GM18505 (cell line): Measurements from ENCODE around the gene SAMD14.
A peak's percentile ranks its signal among the peaks of the same experiment; 100 is the strongest.

Experiments used
- ATAC-seq: cut with Tn5 transposase; IDR thresholded peaks from one replicate; pipeline ENCODE4 v1.9.1; 2021; ENCODE audit not compliant: unreplicated experiment
- POLR2A ChIP-seq: IDR thresholded peaks from 4 replicates; pipeline ENCODE4 v1.6.1; 2011; ENCODE audit warnings: borderline replicate concordance; ENCODE audit not compliant: insufficient read depth, insufficient read length; ENCODE audit errors: extremely low read depth

SAMD14 gene

GRCh38 chr17:50169881-50170459, 40.0 kb upstream of the SAMD14 start:
- ATAC-seq, result no peak
- TF ChIP-seq POLR2A, result no peak

DNA sequence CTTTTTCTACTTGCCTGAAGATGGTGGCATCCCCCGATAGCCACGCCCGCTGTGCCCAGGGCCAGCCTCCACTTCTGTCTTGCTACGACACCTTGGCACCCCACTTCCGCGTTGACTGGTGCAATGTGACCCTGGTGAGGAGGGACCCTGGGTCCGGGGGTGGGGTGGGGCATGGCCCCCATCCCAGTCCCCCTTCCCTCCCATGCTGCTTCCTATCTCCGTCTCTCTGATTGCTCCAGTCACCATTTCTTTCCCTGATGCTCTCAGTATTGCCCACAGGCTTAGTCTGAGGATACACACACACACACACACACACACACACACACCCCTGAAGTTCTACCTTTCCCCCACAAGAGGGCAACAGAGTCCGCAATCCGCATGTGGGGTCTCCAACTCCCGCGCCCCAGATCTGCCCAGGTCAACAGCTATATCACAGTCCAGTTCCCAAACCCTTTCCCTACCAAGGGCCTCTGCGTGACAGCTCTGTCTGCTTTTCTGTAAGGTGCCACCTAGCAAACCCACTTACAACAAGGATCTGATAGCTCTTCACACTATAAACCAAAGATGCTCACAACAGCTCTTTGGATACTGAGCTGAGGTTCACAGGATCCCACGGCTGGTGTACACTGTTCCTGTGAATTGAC, 39.3 kb upstream of the SAMD14 start:
- no peak for ATAC-seq

GRCh38 chr17:50168319-50168718, 38.4 kb upstream of the SAMD14 start:
- no peak for ATAC-seq
- TF ChIP-seq POLR2A, result no peak

More for the DNA sequence above, 39.3 kb upstream of the SAMD14 start:
- TF ChIP-seq POLR2A, result no peak

- no peak for ATAC-seq
- no peak for TF ChIP-seq POLR2A
Measured at GRCh38 chr17:50167371-50167770, 37.4 kb upstream of the SAMD14 start.

GRCh38 chr17:50166518-50167181, 36.7 kb upstream of the SAMD14 start:
- no peak for ATAC-seq
- TF ChIP-seq POLR2A, result no peak

DNA sequence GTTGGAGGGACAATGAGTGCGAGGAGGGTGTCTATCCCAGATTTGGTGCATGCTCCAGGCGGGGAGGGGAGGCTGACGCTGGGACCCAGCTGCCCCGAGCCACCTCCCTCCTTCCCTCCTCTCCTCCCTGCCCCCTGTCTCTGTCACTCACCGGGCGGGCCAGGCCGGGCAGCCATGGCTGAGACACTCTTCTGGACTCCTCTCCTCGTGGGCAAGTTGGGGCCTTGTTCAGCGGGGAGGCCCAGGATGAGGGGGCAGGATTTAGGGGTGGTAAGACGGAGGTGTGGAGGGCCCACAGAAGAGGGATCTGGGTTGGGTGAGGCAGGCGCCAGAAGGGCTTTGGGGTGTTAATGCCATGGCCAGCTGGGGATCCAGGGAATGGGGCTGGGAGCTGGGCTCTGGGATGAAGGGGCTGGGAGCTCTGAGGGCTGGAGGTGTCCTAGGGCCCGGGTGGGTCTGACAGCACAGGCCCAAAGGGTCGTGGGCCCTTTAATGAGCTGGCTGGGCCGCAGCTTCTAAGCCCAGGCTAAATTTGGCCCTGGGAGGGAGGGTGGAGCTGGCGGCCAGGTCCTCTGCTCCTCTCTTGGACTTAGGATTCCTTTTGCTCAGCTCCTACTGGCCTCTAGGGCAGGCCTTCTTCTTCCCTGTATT, 36.0 kb upstream of the SAMD14 start, which contains the start of gene SGCA:
Gene SGCA, plus strand, starts transcription at position 139 of the 651 bp plus-strand sequence. Its CDS starts 36 bp downstream, at position 175.
- no peak for ATAC-seq
- TF ChIP-seq POLR2A, result no peak

- ATAC-seq, result no peak
- no peak for TF ChIP-seq POLR2A
Measured at GRCh38 chr17:50165466-50165865, 35.5 kb upstream of the SAMD14 start.

DNA sequence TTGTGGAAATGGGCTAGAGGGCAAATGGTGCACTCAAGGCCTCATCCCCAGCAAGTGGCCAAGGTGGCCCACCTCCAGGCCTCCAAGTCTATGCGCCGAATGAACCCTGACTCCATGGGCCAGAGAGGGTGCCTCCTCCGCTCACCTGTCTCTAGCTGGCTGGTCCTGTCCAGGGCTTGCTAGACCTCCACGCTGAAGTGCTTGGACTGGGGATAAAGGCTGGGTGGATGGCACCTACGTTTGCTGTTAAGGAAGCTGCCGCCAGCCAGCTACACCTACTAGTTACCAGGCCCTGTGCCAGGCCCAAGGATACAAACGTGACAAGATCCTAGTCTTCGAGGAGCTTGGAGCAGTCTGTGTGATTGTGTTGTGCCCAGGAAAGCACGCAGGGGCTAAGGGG, 35.1 kb upstream of the SAMD14 start:
- no peak for ATAC-seq
- TF ChIP-seq POLR2A, result no peak

- ATAC-seq, result no peak
- no peak for TF ChIP-seq POLR2A
Measured at GRCh38 chr17:50164697-50164988, 34.7 kb upstream of the SAMD14 start.

DNA sequence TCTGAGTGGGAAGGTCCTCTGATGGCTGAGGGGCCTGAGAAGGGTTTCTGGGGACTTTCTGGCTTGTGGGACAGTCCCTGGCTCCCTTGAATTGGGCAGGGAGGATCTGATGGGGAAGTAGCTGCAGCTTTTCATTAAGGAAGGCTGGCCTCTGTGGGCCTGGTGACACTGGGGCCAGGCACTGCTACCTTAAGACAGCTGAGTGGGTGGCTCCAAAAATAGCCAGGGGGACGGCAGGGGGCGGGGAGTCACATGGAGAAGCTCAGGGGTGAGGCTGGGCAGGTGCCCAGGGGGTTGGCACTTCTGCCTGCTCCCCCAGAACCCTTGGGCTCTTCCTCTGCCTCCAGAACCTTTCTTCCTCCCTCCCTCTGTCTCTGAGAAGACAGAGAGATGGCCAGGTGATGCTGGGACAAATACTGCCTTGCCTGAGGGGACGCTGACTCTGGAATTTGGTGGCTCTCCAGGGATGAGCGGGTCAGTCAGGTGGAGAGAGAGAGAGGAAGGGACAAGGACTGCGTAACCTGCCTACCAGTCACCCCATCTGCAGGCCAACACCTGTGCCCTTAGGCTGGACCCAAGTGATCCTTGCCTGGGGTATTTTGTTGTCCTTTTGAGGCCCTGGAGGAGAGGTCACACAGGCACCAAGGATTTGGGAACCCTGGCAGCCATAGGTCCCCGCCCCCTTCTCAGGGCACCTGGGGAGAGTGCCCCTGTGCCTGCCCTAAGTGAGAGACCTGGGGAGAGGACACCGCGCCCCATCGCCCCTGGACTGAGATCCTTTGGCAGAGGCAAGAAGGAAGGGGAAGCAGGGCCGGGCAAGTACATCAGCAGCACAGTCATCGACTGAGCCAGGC, 34.1 kb upstream of the SAMD14 start:
- no peak for ATAC-seq
- no peak for TF ChIP-seq POLR2A

DNA sequence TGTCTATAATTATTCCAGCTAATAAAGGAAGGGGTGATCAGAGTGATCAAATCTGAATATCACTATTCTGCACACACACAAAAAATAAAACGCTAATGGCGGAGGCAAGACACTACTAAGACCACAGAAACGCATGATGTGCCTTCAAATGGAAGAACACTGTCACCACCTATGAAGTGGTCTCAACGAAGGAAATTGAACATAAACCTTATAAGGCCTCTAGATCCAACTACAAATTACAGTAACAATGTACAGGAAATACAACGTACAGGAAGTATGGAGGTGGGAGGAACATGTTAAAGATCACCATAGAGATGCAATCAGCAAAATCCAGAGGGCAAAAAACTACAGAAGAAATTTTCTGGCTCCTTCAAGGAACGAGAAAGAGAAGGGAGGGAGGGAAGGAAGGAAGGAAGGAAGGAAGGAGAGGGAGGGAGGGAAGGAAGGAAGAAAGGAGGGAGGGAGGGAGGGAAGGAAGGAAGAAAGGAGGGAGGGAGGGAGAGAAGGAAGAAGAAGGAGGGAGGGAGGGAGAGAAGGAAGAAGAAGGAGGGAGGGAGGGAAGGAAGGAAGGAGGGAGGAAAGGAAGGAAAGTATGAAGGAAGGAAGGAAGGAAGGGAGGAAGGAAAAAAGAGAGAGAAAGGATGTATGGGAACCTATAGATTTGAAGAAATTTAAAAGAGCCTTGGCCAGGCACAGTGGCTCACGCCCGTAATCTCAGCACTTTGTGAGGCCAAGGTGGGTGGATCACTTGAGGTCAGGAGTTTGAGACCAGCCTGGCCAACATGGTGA, 32.7 kb upstream of the SAMD14 start:
- ATAC-seq, result no peak
- no peak for TF ChIP-seq POLR2A

DNA sequence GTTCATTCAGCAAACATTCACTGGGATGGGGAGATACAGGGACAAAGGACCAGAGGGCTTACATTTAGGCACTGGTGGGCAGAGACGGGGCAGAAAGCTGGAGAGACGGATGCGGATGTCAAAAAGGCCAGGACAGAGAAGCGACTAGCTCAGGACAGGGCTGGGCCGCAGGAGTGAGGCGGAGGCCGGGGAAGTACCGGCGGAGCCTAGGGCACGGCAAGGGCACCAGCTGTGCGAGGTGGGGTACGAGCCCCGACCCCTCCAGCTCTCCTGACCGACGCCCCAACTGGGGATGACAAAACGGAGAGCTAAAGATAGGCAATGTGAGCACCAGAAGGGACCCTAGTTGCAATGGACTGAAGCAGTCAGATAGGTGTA, 31.9 kb upstream of the SAMD14 start:
- ATAC-seq, result no peak
- no peak for TF ChIP-seq POLR2A

- TF ChIP-seq POLR2A, result peak; percentile 65
- ATAC-seq, result peak; percentile 74
Measured at GRCh38 chr17:50161023-50161910, 31.3 kb upstream of the SAMD14 start.
